ENCODE measurements around the gene AGTR1.

AGTR1 gene

GRCh38 chr3:148697306-148698189 lies at the start of gene AGTR1:
Gene AGTR1, plus strand, starts transcription at chr3:148697903. Its CDS starts 43,133 bp downstream, at chr3:148741036.
- no peaks in the 10 kb centered on the region for H3K4me1 ChIP-seq (ENCODE audit: insufficient read depth, low read length)
- no peaks in the 10 kb centered on the region for H3K36me3 ChIP-seq (ENCODE audit: insufficient read depth, low read length)
- H3K9ac ChIP-seq (ENCODE audit: low read depth, low read length) = peak within 1 kb of the TSS; percentile 49; the same call in 1 of the 2 replicates
- no peaks in the 10 kb centered on the region for H3K9me3 ChIP-seq (ENCODE audit: control insufficient read depth, insufficient read depth, low read length)

DNA sequence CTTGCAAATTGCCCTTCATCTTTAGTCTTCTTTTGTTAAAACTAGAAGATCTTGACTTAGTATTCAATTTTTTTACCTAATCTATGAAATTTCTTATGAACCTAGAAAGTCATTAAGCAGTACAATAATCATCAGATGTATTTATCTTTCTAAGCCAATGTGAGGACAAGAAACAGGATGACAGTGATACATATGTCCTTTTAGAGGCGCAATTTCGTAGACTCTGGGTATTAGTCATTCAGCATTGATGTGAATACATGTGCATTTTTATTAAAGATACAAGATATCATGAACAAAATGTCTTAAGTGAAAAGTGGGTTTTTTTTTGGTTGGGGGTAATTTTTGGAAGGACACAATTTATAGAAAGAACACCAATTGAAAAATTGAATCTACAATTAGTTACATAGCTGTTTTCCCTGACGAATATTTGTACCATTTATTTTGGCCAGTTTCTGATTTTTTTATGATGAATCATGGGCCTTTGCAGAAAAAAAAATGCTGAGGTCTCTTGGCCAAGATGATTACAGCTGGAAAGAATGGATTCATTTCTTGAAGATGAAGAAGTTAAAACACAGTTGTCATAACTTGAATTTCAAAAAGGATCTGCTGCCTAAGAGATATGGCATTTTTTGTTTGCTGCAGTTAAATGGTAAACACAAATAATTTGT lies 48.9 kb upstream of the AGTR1 start:
- H3K9ac ChIP-seq (ENCODE audit: low read depth, low read length) = no peak overlapping the region
- no peaks in the 10 kb centered on the region for H3K36me3 ChIP-seq (ENCODE audit: insufficient read depth, low read length)
- no peaks in the 10 kb centered on the region for H3K4me1 ChIP-seq (ENCODE audit: insufficient read depth, low read length)
- H3K9me3 ChIP-seq (ENCODE audit: control insufficient read depth, insufficient read depth, low read length) = no peaks in the 10 kb centered on the region

DNA sequence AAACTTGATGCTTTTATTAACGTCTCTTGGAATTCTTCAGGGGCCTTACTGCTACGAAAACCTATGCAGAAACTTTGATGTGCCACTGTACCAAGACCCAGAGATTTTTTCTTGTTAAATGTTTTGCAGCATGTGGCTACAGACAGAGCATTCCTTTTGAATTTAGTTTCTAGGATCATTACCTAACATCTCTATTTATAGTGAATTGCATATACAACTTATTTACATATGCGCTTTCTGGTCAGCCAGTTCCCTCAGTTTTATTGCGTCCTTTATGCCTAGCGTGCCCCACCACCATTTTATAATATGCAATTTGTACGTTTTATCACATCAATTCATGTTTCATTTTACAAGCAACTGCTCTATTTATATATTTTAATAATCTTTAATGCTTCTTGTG lies 46.2 kb upstream of the AGTR1 start:
- Histone ChIP-seq H3K36me3 (ENCODE audit: insufficient read depth, low read length) (no peaks in the 10 kb centered on the region), H3K9me3 (ENCODE audit: control insufficient read depth, insufficient read depth, low read length) (no peaks in the 10 kb centered on the region), H3K4me1 (ENCODE audit: insufficient read depth, low read length) (no peaks in the 10 kb centered on the region), H3K9ac (ENCODE audit: low read depth, low read length) (no peak overlapping the region)

DNA sequence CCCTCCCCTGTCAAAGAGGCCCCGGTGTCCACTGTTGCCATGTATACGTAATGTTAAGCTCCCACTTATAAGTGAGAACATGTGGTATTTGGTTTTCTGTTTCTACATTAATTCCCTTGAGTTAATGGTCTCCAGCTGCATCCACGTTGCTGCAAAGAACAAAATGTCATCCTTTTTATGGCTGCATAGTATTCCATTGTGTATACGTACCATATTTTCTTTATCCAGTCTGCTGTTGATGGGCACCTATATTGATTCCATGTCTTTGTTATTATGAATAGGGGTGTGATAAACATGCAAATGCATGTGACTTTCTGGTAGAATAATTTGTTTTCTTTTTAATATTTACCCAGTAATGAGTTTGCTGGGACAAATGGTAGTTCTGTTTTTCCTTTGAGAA lies 43.3 kb upstream of the AGTR1 start:
- Histone ChIP-seq H3K9ac (ENCODE audit: low read depth, low read length) (no peak overlapping the region), H3K4me1 (ENCODE audit: insufficient read depth, low read length) (no peaks in the 10 kb centered on the region), H3K9me3 (ENCODE audit: control insufficient read depth, insufficient read depth, low read length) (no peaks in the 10 kb centered on the region), H3K36me3 (ENCODE audit: insufficient read depth, low read length) (no peaks in the 10 kb centered on the region)

GRCh38 chr3:148657470-148657869 lies 40.2 kb upstream of the AGTR1 start:
- Histone ChIP-seq H3K36me3 (ENCODE audit: insufficient read depth, low read length) (no peaks in the 10 kb centered on the region), H3K4me1 (ENCODE audit: insufficient read depth, low read length) (no peaks in the 10 kb centered on the region), H3K9me3 (ENCODE audit: control insufficient read depth, insufficient read depth, low read length) (no peaks in the 10 kb centered on the region), H3K9ac (ENCODE audit: low read depth, low read length) (no peak overlapping the region)

GRCh38 chr3:148659512-148659911 lies 38.2 kb upstream of the AGTR1 start:
- Histone ChIP-seq H3K9ac (ENCODE audit: low read depth, low read length) (no peak overlapping the region), H3K9me3 (ENCODE audit: control insufficient read depth, insufficient read depth, low read length) (no peaks in the 10 kb centered on the region), H3K36me3 (ENCODE audit: insufficient read depth, low read length) (no peaks in the 10 kb centered on the region), H3K4me1 (ENCODE audit: insufficient read depth, low read length) (no peaks in the 10 kb centered on the region)

- Histone ChIP-seq H3K36me3 (ENCODE audit: insufficient read depth, low read length) (no peaks in the 10 kb centered on the region; the same call in 1 of the 2 replicates), H3K4me1 (ENCODE audit: insufficient read depth, low read length) (no peaks in the 10 kb centered on the region), H3K9me3 (ENCODE audit: control insufficient read depth, insufficient read depth, low read length) (no peaks in the 10 kb centered on the region), H3K9ac (ENCODE audit: low read depth, low read length) (no peak overlapping the region)
These were observed 17.4 kb upstream of the AGTR1 start for GRCh38 chr3:148680289-148680688.

- H3K36me3 ChIP-seq (ENCODE audit: insufficient read depth, low read length) = no peaks in the 10 kb centered on the region; the same call in 1 of the 2 replicates
- H3K9ac ChIP-seq (ENCODE audit: low read depth, low read length) = no peak overlapping the region
- H3K4me1 ChIP-seq (ENCODE audit: insufficient read depth, low read length) = no peaks in the 10 kb centered on the region
- no peaks in the 10 kb centered on the region for H3K9me3 ChIP-seq (ENCODE audit: control insufficient read depth, insufficient read depth, low read length)
These were observed 16.6 kb upstream of the AGTR1 start for GRCh38 chr3:148681080-148681479.

GRCh38 chr3:148682997-148683396 lies 14.7 kb upstream of the AGTR1 start:
- no peak overlapping the region for H3K9ac ChIP-seq (ENCODE audit: low read depth, low read length)
- no peaks in the 10 kb centered on the region for H3K4me1 ChIP-seq (ENCODE audit: insufficient read depth, low read length)
- H3K9me3 ChIP-seq (ENCODE audit: control insufficient read depth, insufficient read depth, low read length) = no peaks in the 10 kb centered on the region
- H3K36me3 ChIP-seq (ENCODE audit: insufficient read depth, low read length) = no peaks in the 10 kb centered on the region; the same call in 1 of the 2 replicates

GRCh38 chr3:148694116-148694515 lies 3.6 kb upstream of the AGTR1 start:
- no peaks in the 10 kb centered on the region for H3K9me3 ChIP-seq (ENCODE audit: control insufficient read depth, insufficient read depth, low read length)
- H3K4me1 ChIP-seq (ENCODE audit: insufficient read depth, low read length) = no peaks in the 10 kb centered on the region
- no peaks in the 10 kb centered on the region for H3K36me3 ChIP-seq (ENCODE audit: insufficient read depth, low read length)
- H3K9ac ChIP-seq (ENCODE audit: low read depth, low read length) = no peak overlapping the region

GRCh38 chr3:148698190-148698810 lies 597 bp downstream of the AGTR1 start:
- Histone ChIP-seq H3K4me1 (ENCODE audit: insufficient read depth, low read length) (no peaks in the 10 kb centered on the region), H3K9me3 (ENCODE audit: control insufficient read depth, insufficient read depth, low read length) (no peaks in the 10 kb centered on the region), H3K36me3 (ENCODE audit: insufficient read depth, low read length) (no peaks in the 10 kb centered on the region), H3K9ac (ENCODE audit: low read depth, low read length) (peak overlapping the region; percentile 49; the same call in 1 of the 2 replicates)

DNA sequence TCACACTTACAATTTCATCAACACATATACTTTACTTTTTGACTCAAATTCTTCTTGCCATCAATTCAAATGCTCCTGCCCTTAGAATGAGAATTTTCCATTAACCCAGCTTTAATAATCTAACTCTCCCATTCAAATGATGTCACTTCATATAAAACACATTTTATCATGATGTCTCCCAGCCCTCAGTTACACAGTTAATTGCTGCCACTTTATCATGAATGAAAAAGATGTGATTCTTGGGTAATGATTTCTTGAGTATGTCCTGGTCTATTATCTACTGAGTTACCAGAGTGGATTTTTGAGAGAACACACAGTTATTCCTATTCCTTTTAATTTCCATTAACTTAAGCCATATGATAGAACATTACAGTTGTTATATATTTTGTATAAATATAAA lies 7.6 kb downstream of the AGTR1 start:
- peaks cover 3% of the 10 kb centered on the region; the same call in 1 of the 2 replicates for H3K4me1 ChIP-seq (ENCODE audit: insufficient read depth, low read length)
- no peaks in the 10 kb centered on the region for H3K36me3 ChIP-seq (ENCODE audit: insufficient read depth, low read length)
- no peak overlapping the region for H3K9ac ChIP-seq (ENCODE audit: low read depth, low read length)
- no peaks in the 10 kb centered on the region for H3K9me3 ChIP-seq (ENCODE audit: control insufficient read depth, insufficient read depth, low read length)

- Histone ChIP-seq H3K4me1 (ENCODE audit: insufficient read depth, low read length) (peaks cover 3% of the 10 kb centered on the region; the same call in 1 of the 2 replicates), H3K9me3 (ENCODE audit: control insufficient read depth, insufficient read depth, low read length) (no peaks in the 10 kb centered on the region), H3K9ac (ENCODE audit: low read depth, low read length) (no peak overlapping the region), H3K36me3 (ENCODE audit: insufficient read depth, low read length) (no peaks in the 10 kb centered on the region)
These were observed 10.1 kb downstream of the AGTR1 start for GRCh38 chr3:148707601-148708380.

- Histone ChIP-seq H3K36me3 (ENCODE audit: insufficient read depth, low read length) (no peaks in the 10 kb centered on the region), H3K4me1 (ENCODE audit: insufficient read depth, low read length) (peaks cover 3% of the 10 kb centered on the region; the same call in 1 of the 2 replicates), H3K9ac (ENCODE audit: low read depth, low read length) (no peak overlapping the region), H3K9me3 (ENCODE audit: control insufficient read depth, insufficient read depth, low read length) (no peaks in the 10 kb centered on the region)
These were observed 10.7 kb downstream of the AGTR1 start for GRCh38 chr3:148708409-148708808.

Data from ES-I3 (cell line).